Ammon's horn (tissue), 1 donor: ENCODE measurements around the gene BPIFB1.

ENCODE experiments used
- DNase-seq: peaks from one replicate; pipeline ENCODE4 v3.0.0-alpha.2; 2016; ENCODE audit warnings: low spot score

Gene BPIFB1

GRCh38 chr20:33272155-33272873 lies 10.7 kb upstream of the BPIFB1 start:
- no peak for DNase-seq

DNA sequence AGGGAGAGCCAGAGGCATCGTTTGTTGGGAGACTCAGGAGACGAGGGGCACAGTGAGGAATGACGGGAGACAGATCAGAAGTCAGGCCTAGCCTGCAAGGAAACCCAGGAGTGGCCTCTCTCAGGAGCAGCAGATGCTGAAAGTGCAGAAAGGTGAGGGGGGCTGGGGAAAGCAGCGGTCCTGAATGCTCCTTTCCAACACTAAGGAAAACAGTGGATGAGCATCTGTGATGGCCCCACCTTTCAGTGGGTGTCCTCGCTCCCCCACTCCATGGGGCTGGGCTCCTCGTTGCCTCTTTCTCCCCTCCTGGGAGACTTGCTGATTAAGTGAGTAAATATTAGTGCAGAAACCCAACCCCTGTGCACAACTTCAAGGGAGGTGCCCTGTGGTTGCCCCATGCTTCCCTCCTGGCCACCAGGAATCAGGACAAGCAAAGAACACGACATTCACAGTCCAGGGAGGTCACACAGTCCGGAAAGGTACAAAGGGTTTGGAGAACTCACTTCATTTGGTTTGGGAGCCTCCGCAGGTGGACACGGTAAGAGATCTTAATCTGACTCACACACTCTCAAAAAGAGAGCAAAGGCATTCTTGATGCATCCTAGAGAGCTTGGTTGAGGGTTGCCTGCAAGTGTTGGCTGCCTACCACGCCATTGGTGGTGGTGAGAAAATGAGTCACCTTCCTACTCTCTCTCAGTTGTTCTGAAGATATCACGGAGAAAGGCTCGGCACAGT lies 9.7 kb upstream of the BPIFB1 start:
- no peak for DNase-seq

DNA sequence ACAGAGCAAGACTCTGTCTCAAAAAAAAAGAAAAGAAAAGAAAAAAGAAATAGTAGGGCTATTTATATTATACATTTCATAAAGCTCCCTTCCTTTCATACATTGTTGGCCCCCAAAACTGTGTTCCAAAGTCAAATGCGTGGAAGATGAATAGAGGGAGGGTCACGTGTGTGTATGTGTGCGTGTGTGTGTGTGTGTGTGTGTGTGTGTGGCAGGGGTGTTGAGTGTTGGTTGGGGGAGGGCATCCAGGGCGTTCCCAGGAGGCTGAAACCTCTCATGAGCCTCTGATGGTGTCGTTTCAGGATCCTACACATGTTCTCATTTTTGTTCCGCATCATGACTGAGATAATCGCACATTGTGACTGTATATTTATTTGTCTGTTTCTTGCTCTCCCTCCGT lies 7.8 kb upstream of the BPIFB1 start:
- no peak for DNase-seq

GRCh38 chr20:33275871-33276270 lies 7.1 kb upstream of the BPIFB1 start:
- DNase-seq, result no peak

DNA sequence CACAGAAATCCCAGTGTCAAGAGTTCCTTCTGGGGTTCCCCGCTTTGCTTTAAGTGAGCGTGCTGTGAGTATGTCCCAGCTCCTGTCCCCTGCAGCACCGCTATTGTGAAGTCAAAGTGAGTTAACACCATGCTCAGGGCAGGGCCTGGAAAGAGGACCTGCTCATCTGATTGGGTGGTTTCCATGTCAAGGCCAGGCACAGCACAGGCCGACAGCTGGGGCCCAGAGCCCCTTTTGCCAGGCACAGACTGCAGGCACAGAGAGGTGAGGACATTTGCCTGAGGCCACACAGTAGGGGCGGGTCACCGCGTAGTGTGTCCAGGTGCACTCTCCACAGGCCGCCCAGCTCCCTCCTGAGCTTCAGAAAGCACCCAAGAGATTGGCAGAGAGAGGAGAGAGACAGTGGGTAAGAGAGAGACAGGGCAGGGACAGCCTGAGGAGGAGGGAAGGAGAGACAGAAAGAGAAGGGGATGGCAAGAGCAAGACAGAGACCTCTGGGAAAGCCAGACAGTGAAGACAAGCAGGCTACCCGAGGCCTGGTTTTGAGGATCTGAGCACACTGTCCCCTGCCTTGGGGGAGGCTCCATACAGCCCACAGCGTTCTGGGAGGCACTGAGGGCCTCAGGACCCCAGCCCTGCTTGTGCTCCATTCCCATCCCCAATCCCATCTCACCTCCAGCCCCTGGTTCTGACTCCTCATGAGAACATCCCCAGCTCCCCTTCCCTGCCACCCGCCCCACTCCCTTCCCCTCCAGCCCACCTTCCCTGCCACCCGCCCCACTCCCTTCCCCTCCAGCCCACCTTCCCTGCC lies 6.5 kb upstream of the BPIFB1 start:
- DNase-seq, result no peak

DNA sequence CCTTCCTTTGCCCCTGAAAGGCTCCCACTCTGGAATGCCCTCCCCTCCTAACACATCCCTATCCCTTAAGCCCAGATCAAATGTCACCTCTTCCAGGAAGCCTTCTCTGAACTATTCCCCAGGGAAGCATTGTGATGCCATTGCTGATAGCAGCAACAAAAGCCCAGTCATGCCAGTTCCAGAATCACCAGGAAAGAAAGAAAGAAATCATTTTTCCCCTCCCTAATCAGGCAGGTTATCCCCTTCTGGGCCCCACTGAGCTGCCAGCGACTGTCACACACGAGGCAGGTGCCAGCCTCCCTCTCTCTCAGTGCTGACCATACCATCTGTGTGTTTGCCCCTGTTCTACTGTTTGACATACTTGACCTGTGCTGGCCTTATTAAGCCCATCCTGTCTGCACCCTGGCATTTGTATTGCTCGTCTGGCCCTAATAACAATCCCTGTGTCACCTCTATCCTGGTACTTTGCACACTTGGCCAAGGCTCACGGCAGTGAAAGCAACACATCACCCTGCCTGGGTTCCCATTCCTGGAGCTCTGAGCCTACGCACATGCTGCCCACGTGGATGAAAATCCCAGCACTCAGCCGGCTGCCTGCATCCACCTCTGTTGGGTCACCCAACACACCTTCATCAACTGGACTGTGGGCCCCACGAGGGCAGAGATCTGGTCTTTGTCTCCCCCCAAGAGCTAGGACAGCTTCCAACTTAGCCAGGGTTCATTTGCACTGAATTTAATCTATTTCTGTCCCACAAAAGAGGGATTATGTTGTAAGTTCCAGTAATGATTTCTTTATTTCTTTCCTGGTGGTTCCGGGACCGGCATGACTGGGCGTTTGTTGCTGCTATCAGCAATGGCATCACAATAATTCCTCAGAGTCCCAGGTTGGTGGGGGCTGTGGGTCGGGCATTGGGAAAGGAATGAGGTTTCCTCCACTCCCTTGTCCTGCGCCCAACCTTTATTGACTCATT lies 5.3 kb upstream of the BPIFB1 start:
- no peak for DNase-seq

DNA sequence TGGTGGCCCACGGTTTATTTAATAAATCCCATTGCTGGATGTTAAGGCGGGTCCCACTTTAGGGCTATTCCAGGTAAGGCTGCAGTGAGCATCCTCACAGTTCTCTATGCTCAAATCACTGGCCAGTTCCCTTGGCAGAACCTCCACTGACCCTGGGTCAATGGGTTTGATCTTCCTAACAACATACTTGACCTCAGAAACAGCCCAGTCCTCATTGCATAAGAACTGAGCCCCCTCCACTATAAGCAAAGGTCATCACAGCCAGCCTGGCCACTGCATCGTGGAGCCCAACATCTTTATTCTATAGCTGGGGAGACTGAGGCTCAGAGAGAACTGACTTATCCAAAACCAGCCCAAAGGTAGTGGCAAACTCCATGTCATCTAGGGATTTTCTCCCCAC lies 4.3 kb upstream of the BPIFB1 start:
- no peak for DNase-seq

- DNase-seq, result no peak
Observed at GRCh38 chr20:33279261-33279910, 3.6 kb upstream of the BPIFB1 start.

DNA sequence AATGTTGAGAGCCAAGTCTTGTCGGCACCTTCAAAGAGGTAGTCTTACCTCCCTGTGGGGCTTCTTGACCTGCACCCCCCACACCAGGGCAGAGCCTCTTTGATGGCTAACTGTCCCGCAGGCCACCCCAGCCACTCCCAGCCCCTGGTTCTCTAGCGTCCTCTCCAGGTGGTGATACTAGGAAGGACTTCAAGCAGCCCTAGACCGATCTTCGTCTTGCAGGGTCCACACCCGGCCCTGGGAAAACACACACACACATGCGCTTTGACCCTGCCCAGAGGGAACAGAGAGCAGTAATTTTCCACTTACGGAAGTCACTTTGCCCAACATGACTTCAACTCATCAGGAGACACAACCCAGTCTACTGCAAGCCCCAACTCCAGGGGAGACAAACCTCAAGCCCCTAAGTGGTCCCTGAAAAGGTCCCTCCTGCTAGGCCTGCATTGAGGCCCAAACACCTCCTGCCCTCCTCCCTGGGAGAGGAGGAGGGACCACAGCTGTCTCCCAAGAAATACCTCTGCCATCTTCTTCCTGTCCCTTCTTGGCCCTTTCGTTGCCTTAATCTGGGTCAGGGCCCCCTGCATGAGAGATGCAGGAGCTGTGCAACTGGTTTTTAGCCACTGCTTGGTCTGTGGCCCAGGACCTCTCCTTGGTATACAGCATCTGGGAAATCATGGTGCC lies 2.9 kb upstream of the BPIFB1 start:
- DNase-seq, result no peak

DNA sequence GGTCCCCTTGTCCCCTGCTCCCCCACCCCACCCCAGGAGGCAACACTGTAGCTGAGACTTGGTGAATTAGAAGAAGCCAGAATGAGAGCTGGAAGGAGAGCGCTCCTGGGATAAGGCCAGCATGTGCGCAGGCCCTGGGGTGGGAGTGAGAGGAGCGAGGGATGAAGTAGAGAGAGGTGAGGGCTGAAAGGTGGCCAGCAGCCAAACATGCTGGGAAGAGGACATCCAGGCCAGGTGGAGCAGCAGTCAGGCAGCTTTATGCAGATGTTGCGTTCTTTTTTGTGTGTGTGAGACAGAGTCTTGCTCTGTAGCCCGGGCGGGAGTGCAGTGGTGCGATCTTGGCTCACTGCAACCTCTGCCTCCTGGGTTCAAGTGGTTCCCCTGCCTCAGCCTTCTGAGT lies 2.2 kb upstream of the BPIFB1 start:
- no peak for DNase-seq

GRCh38 chr20:33281550-33282146 lies 1.4 kb upstream of the BPIFB1 start:
- peak; percentile 60 for DNase-seq

DNA sequence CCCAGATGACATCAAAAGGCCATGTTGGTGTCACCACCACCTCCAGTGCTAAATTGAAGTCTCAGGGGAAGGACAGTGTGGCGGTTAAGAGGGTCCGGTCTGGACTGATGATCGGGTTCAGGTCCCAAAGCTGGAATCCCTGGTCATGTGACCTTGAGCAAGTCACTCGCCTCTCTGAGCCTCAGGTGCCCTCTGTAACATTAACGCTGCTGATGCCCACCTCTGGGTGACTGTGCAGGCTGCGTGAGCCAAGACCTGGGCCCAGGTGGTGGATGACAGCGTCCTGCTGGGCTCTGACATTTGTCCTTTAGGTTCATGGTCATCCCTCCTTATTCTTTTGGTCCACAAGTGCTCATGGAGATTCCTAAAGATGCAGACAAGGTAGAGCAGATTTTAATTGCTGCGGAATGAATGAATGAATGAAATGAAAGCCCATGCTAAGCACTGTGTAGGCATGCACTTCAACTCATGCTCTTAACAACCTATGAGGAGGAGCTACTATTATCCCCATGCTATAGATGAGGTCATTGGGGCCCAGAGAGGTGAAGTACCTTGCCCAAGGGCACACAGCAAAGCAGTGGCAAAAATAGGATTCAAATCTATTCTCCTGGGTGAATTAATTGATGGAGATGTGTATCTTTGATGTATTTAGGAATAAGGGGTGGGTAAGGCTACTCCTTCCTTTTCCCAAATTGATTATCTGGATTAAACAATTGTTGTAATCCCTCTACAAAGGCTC lies 649 bp upstream of the BPIFB1 start:
- DNase-seq, result no peak

- DNase-seq, result no peak
Observed at GRCh38 chr20:33284284-33284683, 1.3 kb downstream of the BPIFB1 start.

- DNase-seq, result no peak
Observed at GRCh38 chr20:33284937-33285336, 1.9 kb downstream of the BPIFB1 start.

DNA sequence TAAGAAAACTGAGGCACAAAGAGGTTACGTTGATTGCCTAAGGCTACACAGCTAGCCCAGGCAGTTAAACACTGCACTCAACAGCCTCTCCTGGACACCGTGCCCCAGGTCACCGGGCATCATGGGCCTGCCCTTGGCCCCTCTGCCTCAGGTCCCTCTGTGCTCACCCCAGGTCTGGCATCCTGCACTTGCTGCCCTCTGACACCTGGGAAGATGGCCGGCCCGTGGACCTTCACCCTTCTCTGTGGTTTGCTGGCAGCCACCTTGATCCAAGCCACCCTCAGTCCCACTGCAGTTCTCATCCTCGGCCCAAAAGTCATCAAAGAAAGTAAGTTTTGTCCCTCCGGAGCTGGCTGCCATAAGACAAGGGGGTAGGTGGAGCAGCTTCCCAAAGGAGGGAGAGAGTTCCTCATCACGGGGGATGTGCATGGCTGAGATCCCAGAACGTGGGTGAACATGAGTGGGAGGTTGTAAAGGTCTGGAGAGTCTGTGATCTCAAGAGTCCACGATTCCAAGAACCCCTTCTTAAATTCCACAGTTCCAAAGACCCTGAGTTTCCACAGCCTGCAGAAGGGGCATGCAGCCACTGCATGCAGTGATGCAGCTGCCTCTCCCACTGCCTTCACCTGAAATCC lies 3.0 kb downstream of the BPIFB1 start:
- no peak for DNase-seq

DNA sequence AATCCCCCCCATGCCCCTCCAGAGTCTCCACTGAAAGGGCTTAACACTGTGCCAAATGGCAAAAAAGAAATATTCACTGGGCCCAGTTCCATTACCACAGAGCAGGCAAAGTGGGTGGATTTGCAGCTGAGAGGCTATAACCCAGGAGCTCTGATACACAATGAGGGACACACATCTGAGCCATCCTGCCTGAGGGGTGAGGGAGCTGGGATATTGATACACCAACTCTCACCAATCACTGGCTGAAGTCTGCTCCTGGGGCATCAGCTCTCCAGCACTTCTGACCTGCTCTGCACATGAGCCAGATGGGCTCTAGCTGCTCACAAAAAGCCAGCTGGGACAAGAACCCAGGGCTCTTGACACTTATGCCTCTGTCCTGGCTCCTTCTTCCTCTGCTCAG lies 4.9 kb downstream of the BPIFB1 start:
- no peak for DNase-seq

DNA sequence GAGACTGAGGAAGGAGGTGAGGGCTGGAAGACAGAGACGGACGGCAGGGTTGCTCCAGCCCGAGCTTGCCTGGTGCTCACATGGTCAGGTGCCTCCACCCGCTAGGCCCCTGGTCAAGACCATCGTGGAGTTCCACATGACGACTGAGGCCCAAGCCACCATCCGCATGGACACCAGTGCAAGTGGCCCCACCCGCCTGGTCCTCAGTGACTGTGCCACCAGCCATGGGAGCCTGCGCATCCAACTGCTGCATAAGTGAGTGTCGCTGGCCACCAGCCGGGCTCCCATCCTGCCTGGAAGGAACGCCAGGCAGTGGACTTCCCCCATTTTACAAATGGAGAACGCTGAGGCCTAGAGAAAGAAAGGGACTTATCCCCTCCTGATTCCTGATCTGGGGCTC lies 7.8 kb downstream of the BPIFB1 start:
- no peak for DNase-seq

DNA sequence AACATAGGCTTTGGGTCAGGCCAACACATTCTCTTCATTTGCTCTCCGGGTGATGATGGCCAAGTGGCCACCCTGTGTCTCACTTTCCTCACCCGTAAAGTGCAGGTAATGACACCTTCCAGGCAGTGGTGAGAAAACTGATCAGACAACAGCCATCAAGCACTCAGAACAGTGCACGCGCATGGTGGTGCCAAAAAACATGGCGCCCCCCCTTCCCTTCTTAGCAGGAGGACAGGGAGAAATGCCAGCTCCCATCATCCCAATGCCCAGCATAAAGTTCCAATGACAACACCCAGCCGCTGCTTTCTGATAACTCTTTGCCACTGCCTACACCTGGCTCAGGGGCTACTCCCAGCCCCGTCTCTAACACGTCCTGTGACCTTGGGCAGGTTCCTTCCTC lies 8.4 kb downstream of the BPIFB1 start:
- no peak for DNase-seq

DNA sequence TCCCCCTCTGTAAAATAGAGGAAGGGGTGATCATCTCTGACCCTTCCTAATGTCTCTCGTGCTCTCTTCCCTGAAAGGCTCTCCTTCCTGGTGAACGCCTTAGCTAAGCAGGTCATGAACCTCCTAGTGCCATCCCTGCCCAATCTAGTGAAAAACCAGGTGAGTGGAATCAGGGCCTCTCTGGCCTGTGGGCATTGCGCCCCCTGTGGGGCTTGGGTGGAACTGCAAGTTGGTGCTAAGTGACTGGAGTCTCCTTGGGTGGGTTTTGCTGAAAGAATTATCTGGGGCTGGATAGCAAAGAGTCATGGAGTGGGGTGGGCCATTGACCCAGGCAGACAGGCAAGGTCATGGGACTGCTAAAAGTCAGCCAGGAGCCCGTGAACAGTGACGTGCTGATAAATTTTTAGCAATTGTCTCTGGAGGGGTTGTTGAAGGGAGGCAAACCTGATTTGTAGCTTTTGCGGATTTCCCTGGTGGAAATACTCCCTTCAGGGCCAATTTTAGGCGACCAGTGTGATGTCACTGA lies 8.9 kb downstream of the BPIFB1 start:
- DNase-seq, result peak; percentile 34
